Measurements from ENCODE around the gene PPP1R13L.
"Not testable (repeated sequence)": the region's sequence is repeated elsewhere in the genome, so short reads cannot be mapped to it uniquely, and the experiment has no call there.

The PPP1R13L gene

DNA sequence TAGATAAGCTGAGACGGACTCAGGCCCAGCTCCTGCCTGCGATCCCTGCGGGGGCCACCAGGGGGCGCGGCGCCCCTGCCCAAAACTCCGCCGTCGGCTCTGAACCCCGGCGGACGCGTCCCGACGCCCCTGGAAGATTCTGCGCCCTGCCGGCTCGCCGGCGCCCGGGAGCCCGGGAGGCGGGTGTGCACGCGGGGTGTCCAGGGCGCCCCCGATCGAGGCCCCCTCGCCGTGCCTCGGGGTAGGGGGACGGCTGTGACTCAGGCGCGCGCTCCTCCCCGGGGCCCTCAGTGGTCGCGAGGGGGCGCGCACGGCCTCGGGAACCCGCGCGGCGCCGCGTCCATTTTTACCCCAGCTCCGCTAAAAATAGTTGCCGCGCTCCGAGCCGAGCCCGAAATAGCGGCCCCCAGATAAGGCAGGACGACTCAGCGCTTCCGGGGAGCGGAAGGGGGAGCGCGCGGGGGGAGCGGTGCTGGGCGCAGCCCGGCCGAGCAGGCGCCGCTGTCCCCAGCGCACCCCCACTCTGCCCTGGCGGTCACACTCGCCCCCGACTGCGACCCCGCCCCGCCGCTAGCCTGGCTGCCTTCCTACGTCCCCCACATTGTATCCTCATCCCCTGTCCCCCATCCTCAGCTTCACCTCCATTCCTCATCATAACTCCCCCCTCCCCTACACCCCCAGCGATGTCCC, 34.8 kb upstream of the PPP1R13L start:
- Histone ChIP-seq H3K4me3 (ENCODE audit: low read depth, low read length) (peak overlapping the region; percentile 50), H3K27ac (peak overlapping the region; percentile 91), H3K27me3 (replicated peaks) (no peaks in the 10 kb centered on the region), H3K36me3 (replicated peaks) (no peaks in the 10 kb centered on the region)
- in situ Hi-C loops (cut with HindIII; ENCODE audit: low pct_ligation_motif_present, low sequenced_read_pairs): no loop called here
- TF ChIP-seq CTCF (IDR thresholded peaks at IDR 0.05; ENCODE audit: low read depth, low read length, missing control alignments): peak; percentile 87
- peak; percentile 77 for DNase-seq

DNA sequence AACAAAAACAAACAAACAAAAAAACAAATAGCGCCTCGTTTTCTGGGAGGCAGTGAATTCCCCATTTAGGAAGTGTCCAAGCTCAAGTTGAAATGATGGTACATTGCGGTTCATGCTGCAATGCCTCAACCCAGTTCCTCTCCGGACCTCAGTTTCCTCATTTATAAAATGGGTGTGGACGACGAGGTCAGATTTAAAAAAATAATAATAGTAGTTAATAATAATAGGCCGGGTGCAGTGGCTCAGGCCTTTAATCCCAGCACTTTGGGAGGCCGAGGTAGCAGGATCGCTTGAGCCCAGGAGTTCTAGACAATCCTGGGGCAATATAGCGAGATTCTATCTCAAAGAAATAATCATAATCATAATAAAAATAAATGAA, 34.3 kb upstream of the PPP1R13L start:
- H3K4me3 ChIP-seq (ENCODE audit: low read depth, low read length): peak overlapping the region; percentile 50
- in situ Hi-C loops (cut with HindIII; ENCODE audit: low pct_ligation_motif_present, low sequenced_read_pairs): no loop called here
- no peak for DNase-seq
- TF ChIP-seq CTCF (IDR thresholded peaks at IDR 0.05; ENCODE audit: low read depth, low read length, missing control alignments): no peak
- H3K27me3 ChIP-seq (replicated peaks): no peaks in the 10 kb centered on the region
- H3K36me3 ChIP-seq (replicated peaks): no peaks in the 10 kb centered on the region
- H3K27ac ChIP-seq: peak overlapping the region; percentile 91

- H3K27ac ChIP-seq: no peak overlapping the region
- H3K27me3 ChIP-seq (replicated peaks): no peaks in the 10 kb centered on the region
- TF ChIP-seq CTCF (IDR thresholded peaks at IDR 0.05; ENCODE audit: low read depth, low read length, missing control alignments): no peak
- no peak overlapping the region for H3K4me3 ChIP-seq (ENCODE audit: low read depth, low read length)
- no peak for DNase-seq
- H3K36me3 ChIP-seq (replicated peaks): no peaks in the 10 kb centered on the region
- in situ Hi-C loops (cut with HindIII; ENCODE audit: low pct_ligation_motif_present, low sequenced_read_pairs): no loop called here
Measured at GRCh38 chr19:45437328-45437727, 32.5 kb upstream of the PPP1R13L start.

- H3K36me3 ChIP-seq (replicated peaks); H3K4me3 ChIP-seq (ENCODE audit: low read depth, low read length); H3K27ac ChIP-seq; in situ Hi-C loops (cut with HindIII; ENCODE audit: low pct_ligation_motif_present, low sequenced_read_pairs); H3K27me3 ChIP-seq (replicated peaks); DNase-seq: not testable (repeated sequence)
Measured at GRCh38 chr19:45432543-45432942, 27.7 kb upstream of the PPP1R13L start.

- H3K27me3 ChIP-seq (replicated peaks); DNase-seq; H3K4me3 ChIP-seq (ENCODE audit: low read depth, low read length); in situ Hi-C loops (cut with HindIII; ENCODE audit: low pct_ligation_motif_present, low sequenced_read_pairs); H3K36me3 ChIP-seq (replicated peaks); H3K27ac ChIP-seq: not testable (repeated sequence)
Measured at GRCh38 chr19:45431008-45431407, 26.1 kb upstream of the PPP1R13L start.

GRCh38 chr19:45429896-45430295, 25.0 kb upstream of the PPP1R13L start:
- H3K27ac ChIP-seq: peak overlapping the region; percentile 81
- in situ Hi-C loops (cut with HindIII; ENCODE audit: low pct_ligation_motif_present, low sequenced_read_pairs): not testable (repeated sequence)

GRCh38 chr19:45428384-45429231, 23.7 kb upstream of the PPP1R13L start:
- no peaks in the 10 kb centered on the region for H3K27me3 ChIP-seq (replicated peaks)
- peak; percentile 39 for DNase-seq
- in situ Hi-C loops (cut with HindIII; ENCODE audit: low pct_ligation_motif_present, low sequenced_read_pairs): no loop called here
- H3K4me3 ChIP-seq (ENCODE audit: low read depth, low read length): peak overlapping the region; percentile 60
- peak; percentile 64 for TF ChIP-seq CTCF (IDR thresholded peaks at IDR 0.05; ENCODE audit: low read depth, low read length, missing control alignments)
- H3K27ac ChIP-seq: peak overlapping the region; percentile 81
- H3K36me3 ChIP-seq (replicated peaks): no peaks in the 10 kb centered on the region

More at GRCh38 chr19:45429896-45430295, 25.0 kb upstream of the PPP1R13L start:
- not testable (repeated sequence) for DNase-seq; H3K27me3 ChIP-seq (replicated peaks); H3K4me3 ChIP-seq (ENCODE audit: low read depth, low read length); H3K36me3 ChIP-seq (replicated peaks)
